ENCODE data around the gene HELT. TPM values are rescaled to one million over a fixed set of nuclear protein-coding genes. Genes with fewer than 3 reads are reported as not detected.

The HELT gene
- total RNA-seq, 4 donors from 2014 or later = not detected

DNA sequence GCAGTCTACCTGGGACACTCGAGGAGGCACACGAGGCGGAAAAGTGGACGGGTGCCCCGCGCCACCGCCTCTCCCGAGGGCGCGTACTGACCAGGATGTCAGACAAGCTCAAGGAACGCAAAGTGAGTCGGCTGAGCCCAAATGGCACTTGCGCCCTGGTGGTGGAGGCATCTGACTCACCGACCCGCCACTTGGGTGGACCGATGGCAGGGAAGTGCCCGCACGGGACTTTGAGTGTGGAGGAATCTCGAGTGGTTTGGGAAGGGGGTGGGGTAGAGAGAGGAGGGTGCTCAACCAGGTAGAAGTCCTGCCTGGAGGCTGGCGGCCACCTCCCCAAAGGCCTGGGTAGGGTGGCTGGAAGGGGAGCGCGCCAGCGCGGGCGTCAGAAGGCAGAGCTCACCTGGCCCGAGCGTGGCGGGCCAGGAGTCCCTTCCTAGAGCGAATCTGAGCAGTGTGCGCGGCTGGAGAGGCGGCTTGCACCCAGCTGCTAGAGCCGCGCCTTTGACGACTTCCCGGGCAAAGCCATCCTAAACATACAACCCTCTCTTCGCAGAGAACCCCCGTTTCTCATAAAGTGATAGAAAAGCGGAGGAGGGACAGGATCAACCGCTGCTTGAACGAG lies 655 bp downstream of the HELT start:
- H3K4me1 ChIP-seq = peaks cover 0 to 24% (median 0%) of the 10 kb centered on the region in 4 donors
- peaks cover 0 to 40% of the 10 kb centered on the region in 2 donors for H3K27me3 ChIP-seq
- TF ChIP-seq POLR2A (IDR thresholded peaks at IDR 0.05) (no peak), CTCF (IDR thresholded peaks at IDR 0.05) (no peak)
- H3K9me3 ChIP-seq = no peaks in the 10 kb centered on the region
- no peak overlapping the region for H3K27ac ChIP-seq
- DNase-seq = peak in 1 of 3 donors; percentile 41
- no peaks in the 10 kb centered on the region for H3K36me3 ChIP-seq
- H3K4me3 ChIP-seq = no peak overlapping the region

- H3K27ac ChIP-seq = no peak overlapping the region
- no peak for TF ChIP-seq CTCF (IDR thresholded peaks at IDR 0.05)
- TF ChIP-seq POLR2A (IDR thresholded peaks at IDR 0.05) = no peak
- H3K9me3 ChIP-seq = no peaks in the 10 kb centered on the region
- DNase-seq = no peak
- H3K27me3 ChIP-seq = peaks cover 0 to 40% of the 10 kb centered on the region in 2 donors
- no peak overlapping the region for H3K4me3 ChIP-seq
- peaks cover 0 to 24% (median 0%) of the 10 kb centered on the region in 4 donors for H3K4me1 ChIP-seq
- no peaks in the 10 kb centered on the region for H3K36me3 ChIP-seq
Observed at GRCh38 chr4:185019456-185020292, 1.4 kb downstream of the HELT start.

GRCh38 chr4:185020293-185020808 lies 2.1 kb downstream of the HELT start:
- no peak for DNase-seq
- Histone ChIP-seq H3K27me3 (peaks cover 0 to 38% of the 10 kb centered on the region in 2 donors), H3K27ac (no peak overlapping the region), H3K4me3 (no peak overlapping the region), H3K9me3 (no peaks in the 10 kb centered on the region), H3K36me3 (no peaks in the 10 kb centered on the region), H3K4me1 (peaks cover 0 to 24% (median 0%) of the 10 kb centered on the region in 4 donors)
- TF ChIP-seq CTCF (IDR thresholded peaks at IDR 0.05) (no peak), POLR2A (IDR thresholded peaks at IDR 0.05) (no peak)

DNA sequence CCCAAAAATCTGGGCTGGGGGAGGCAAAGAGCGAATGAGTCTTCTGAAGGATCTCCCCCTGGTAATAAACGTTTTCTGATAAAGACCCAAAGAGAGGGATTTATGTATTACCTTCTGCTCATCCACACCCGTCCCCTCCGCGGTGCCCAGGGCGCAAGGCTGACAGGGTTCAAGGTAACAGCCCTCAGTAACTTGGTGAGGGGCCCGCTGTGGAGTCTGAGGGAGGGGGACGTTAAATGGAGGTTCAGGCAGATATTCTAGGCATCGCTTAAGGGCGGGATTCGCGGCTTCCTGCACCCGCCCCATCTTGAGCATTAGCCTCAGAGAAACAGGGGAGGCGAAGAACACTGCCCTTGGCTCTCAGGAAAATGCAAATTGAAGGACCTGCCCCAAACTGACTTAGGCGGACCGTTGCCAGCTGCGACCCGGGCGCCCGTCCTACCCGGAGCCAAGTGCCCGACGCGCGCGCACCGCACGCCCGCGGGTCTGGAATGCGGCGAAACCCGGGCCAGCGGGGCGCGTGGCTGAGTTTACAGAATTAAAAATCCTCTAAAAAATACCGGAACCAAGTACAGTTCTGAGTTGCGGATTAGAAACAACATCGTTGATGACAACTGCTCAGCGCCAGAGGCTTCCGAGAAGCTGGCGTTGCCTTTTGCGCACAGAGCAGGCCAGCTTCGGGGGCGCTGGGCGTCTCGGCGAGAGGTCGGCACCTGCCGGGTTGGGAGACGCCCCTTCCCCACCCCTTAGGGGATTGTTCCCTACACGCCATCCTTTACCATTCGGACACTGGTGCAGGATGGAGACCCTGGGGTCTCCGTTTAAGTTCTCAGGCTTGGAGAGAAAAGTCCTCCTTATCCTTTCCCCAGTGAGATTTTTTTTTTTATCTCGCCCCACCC lies 2.8 kb downstream of the HELT start:
- Histone ChIP-seq H3K27me3 (peaks cover 0 to 30% of the 10 kb centered on the region in 2 donors), H3K27ac (no peak overlapping the region), H3K36me3 (no peaks in the 10 kb centered on the region), H3K9me3 (no peaks in the 10 kb centered on the region), H3K4me1 (peaks cover 0 to 24% (median 0%) of the 10 kb centered on the region in 4 donors), H3K4me3 (no peak overlapping the region)
- DNase-seq = no peak
- TF ChIP-seq CTCF (IDR thresholded peaks at IDR 0.05) (no peak), POLR2A (IDR thresholded peaks at IDR 0.05) (no peak)

DNA sequence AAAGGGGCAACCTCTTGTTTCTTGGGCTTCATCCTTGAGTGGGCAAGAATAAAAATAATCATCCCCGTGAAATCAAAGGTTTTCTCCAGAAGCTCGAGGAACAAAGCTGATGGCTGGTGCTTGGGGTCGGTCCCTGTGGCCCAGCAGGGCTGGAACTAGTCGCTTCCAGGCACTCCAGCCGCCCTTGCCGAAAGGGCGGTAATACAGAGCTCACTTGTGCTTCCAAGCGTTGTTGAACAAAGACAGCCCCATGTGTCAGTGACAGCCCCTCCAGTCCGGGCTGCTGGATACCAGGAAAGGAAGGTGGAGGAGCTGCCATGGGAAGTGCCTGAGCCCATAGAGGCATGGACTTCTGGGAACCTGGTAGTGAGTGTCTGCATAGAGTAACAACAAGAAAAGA lies 5.2 kb downstream of the HELT start:
- Histone ChIP-seq H3K27me3 (peaks cover 0 to 26% of the 10 kb centered on the region in 2 donors), H3K27ac (no peak overlapping the region), H3K9me3 (no peaks in the 10 kb centered on the region), H3K4me3 (no peak overlapping the region), H3K36me3 (no peaks in the 10 kb centered on the region), H3K4me1 (peaks cover 0 to 20% (median 0%) of the 10 kb centered on the region in 4 donors)
- TF ChIP-seq POLR2A (IDR thresholded peaks at IDR 0.05) (no peak), CTCF (IDR thresholded peaks at IDR 0.05) (no peak)
- DNase-seq = no peak
